ENCODE data around the gene PLCL2.

DNA sequence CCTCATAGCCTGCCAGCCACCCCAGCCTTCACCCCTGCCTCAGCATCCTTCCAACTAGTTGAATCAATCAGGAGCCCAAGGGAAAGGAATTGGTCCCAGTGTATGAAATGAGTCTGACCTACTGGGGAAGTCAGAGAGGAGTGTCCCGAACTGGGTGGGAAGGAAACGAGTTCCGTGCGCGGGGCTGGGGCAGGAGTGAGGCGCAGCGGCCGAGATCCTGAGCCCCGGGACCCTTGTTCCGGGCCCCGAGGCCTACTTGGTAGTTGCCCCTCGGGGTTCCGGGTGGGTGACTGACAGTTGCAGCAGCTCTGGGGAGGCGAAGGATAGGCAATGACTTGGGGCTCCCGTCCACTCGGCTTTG, 1.1 kb upstream of the PLCL2 start:
- TF ChIP-seq, protein P1, sequence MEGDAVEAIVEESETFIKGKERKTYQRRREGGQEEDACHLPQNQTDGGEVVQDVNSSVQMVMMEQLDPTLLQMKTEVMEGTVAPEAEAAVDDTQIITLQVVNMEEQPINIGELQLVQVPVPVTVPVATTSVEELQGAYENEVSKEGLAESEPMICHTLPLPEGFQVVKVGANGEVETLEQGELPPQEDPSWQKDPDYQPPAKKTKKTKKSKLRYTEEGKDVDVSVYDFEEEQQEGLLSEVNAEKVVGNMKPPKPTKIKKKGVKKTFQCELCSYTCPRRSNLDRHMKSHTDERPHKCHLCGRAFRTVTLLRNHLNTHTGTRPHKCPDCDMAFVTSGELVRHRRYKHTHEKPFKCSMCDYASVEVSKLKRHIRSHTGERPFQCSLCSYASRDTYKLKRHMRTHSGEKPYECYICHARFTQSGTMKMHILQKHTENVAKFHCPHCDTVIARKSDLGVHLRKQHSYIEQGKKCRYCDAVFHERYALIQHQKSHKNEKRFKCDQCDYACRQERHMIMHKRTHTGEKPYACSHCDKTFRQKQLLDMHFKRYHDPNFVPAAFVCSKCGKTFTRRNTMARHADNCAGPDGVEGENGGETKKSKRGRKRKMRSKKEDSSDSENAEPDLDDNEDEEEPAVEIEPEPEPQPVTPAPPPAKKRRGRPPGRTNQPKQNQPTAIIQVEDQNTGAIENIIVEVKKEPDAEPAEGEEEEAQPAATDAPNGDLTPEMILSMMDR (IDR thresholded peaks at IDR 0.05) = no peak
- TF ChIP-seq ZFX (IDR thresholded peaks at IDR 0.05; ENCODE audit: borderline replicate concordance) = no peak
